Stimulated activated CD8-positive, alpha-beta memory T cell treated with anti-CD3 and anti-CD28 coated beads, Interleukin-7, amount 100 ng/mL, for 24 hours (primary cell): ENCODE data around the gene ATXN7.

Experiments used
- DNase-seq: peaks from one replicate; pipeline ENCODE4 v3.0.0-alpha.2; 2020; ENCODE audit warnings: low read depth

ATXN7 gene

DNA sequence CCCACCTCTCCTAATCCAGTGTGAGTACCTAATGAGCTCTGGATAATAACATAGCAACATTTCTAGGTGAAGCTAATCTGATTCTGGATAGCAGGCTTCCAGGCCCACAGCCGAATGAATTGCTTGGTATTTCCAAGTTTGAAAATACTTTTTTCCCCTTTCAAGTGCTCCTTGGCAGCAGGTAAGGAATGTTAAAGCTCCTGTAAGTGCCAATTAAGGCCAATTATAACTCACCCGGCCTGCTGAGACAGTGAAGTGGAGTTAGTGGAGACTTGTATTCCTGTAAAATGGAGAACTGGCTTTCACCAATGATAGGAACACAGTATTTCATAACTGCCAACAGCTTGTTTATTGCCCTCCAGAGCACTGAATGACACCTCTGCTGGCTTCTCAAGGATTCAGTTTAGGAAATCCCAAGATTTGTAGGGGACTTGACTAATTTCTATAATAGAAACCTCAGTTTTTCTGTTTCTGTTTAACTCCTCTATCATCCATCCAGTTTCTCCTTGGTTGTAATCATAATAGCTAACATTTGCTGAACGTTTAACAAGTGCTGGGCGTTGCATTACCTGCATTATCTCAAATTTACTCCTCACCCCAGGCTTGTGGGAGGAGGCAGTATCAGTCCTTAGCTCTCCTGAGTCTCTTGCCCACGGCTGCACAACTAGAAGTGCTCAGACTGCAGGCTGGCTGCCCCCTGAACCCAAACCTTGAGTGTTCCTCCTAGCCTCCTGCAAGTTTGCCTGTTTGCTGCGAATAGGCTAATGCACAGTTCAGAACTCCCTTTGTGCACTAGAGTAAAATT, 101.2 kb downstream of the ATXN7 start:
- no peak for DNase-seq

- no peak for DNase-seq
These were observed 102.3 kb downstream of the ATXN7 start for GRCh38 chr3:63966007-63966406.

- DNase-seq, result no peak
These were observed 103.2 kb downstream of the ATXN7 start for GRCh38 chr3:63966871-63967270.

GRCh38 chr3:63967675-63968611, 104.3 kb downstream of the ATXN7 start:
- no peak for DNase-seq

DNA sequence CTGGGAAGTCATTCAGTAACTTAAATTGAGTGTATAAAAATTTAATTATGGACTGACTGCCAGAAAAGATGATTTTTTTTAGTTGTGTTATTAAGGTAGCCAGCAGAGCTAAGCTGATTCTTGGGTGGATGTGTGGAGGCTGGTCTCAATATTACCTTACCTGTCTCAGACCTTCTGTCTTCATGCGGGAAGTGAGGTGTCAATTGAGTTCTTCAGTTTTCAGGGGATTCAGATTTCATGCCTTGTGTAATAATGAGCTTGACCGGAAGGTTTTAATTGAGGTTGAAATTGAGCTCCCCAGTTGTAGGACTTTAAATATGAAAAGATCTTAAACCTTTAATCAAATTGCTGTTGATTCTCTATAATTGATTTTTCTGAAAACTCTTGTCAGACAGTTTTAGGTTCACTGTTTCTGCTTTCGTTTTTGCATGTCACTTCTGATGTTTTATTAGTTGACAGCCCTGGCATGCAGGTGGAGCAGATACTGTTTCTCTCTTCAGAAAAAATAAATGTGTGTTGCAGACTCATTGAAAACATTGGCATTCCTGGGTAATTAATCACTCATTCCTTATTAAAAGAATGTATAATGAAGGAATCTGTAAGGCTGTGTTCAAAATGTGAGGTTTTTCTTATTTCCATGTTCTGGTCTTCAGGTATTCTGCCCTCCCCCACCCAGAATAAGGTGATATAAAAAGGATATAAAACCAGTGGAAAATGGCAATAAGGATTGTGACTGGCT, 105.1 kb downstream of the ATXN7 start:
- no peak for DNase-seq

DNA sequence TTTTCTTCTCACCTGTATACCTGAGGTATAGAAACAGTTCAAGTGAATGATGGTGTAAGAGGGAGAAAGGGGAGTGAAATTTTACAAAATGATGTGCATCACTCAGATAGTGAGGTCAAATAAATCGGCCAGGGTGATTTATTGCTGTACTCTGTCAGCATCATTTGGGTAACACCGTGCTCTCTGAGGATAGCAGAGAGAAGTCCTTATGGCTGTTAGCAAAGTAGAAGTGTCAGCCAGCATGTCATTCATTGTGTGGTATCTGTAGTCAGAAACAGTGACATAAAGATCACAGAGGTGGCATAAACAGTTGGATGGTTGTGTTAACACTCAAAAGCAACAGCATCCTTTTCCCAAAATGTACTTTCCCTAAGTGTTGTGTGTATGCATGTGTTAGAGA, 106.2 kb downstream of the ATXN7 start:
- DNase-seq, result no peak

- no peak for DNase-seq
These were observed 107.2 kb downstream of the ATXN7 start for GRCh38 chr3:63970631-63971475.

DNA sequence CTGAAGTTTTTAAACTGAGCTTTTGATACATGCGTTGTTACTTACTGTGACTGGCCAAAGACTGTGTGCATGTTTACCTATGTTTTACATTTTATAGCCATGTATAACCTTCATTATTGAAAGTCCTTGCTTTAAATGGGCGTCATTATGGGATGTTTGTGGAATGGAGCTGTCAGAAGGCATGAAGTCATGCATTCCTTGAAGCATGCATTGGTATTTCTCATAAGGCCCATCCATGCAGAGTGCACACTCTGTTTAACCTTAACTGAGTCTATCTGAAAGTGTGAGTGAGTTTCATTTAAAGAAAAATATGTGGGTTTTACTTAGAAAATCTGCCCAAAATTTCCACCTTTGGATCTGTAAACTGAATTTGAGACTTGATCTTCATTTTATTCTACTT, 108.5 kb downstream of the ATXN7 start:
- no peak for DNase-seq

DNA sequence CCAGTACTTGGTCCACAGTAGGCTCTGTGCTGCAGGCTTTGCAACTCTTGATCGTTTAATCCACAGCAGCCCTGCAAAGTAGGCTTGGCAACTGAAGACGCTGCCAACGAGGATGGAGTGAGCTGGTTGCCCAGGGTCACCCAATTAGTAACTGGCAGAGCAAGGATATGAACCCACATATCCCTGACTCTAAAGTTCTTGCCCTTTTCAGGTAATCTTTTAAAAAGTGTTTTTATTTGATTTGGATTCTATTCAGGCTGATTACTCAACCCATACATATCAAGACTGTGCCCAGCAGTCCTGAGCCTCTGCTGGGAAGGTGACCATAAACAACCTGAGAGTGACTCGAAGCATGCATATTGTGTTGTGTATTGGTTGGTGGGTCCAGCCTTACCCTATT, 109.3 kb downstream of the ATXN7 start:
- DNase-seq, result no peak

GRCh38 chr3:63973406-63973805, 109.7 kb downstream of the ATXN7 start:
- no peak for DNase-seq

- no peak for DNase-seq
These were observed 110.8 kb downstream of the ATXN7 start for GRCh38 chr3:63974451-63974850.

DNA sequence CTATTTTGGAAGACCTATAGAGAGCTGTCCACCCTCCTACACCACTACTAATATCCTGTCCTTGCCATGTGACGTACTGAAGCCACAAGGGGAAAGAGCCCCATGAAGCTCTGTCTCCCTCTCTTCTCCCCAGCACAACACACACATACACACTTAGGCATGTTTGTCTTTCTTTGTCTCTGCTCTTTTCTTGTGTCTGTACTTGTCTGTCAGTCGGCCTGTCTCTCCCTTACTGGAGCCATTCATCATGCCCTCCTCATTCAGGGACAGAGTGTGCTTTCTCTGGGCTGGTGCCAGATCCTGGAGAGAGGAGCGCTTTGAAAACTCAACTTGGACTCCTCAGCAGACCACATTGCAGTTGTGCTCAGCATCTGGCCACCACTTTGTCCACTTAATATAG, 112.1 kb downstream of the ATXN7 start:
- DNase-seq, result no peak

DNA sequence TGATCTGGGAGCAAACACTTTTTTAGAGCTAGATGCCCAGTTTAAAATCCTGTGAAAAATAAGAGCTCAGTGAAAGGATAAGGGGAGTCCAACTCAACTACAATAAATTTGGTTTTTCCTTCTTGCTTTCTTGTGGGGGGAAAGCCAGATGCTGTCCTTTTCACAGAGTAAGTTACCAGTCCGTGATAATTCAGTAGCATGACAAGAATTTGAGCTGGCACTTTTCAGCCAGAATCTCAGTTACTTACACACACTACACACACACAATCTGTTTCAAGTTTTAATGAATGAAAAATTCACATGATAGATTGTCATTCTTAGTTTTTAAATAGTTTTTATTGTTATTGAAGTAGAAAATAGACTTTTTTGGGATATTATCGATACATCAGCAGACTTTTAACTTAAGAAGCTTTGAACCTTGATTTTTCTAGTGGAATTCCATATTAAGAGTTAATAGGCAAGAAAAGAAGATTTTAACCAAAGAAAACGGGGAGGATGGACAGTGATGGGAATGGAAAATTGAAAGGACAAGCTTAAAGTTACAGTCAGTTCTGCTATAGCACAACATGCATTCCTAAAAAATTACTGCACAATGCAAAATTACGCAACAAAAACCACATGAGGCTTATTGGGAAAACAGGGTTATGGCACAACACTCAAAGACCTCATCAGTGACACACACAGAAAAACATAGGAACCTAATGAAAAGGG, 112.6 kb downstream of the ATXN7 start:
- no peak for DNase-seq

- DNase-seq, result no peak
These were observed 113.2 kb downstream of the ATXN7 start for GRCh38 chr3:63976872-63977200.

- DNase-seq, result no peak
These were observed 114.2 kb downstream of the ATXN7 start for GRCh38 chr3:63977893-63978292.

DNA sequence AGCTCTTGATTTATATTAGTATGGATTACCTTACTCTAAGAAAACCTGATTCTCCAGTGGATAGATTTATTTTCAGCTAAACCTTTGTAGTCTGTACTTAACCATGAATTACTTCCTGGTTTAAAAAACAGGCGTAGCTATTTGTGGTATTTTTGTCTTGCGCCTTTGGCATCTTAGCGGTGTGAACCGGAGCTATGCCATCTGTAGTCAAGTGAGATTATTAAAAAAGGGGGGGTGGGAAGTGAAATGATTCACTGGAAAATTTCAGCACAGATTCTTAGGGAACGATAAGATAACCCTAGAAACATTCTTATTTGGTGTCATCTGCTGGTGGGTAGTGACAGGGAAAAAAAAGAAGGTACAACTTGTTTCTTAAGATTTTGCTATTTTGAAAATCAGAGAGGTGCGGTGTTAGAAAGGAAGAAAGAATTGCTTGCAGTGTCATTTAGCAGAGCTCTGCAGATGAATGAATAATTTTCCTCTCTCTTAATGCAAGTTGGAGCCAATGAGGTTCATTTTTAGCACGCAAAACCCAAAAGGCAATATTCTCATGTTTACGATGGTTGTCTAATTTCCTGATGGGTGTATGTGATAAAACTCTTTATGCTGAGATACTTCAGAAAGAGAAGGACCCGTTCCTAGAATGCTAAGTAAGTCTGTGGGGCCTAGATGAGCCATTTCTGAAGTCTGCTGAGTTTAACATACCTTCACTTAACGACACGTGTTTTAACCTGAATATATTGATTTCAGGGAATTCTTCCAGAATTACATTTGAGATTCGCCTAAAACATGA, 115.6 kb downstream of the ATXN7 start:
- DNase-seq, result no peak

GRCh38 chr3:63980019-63980418, 116.4 kb downstream of the ATXN7 start:
- no peak for DNase-seq

GRCh38 chr3:63980830-63981498, 117.3 kb downstream of the ATXN7 start:
- no peak for DNase-seq

GRCh38 chr3:63981980-63982379, 118.3 kb downstream of the ATXN7 start:
- no peak for DNase-seq

DNA sequence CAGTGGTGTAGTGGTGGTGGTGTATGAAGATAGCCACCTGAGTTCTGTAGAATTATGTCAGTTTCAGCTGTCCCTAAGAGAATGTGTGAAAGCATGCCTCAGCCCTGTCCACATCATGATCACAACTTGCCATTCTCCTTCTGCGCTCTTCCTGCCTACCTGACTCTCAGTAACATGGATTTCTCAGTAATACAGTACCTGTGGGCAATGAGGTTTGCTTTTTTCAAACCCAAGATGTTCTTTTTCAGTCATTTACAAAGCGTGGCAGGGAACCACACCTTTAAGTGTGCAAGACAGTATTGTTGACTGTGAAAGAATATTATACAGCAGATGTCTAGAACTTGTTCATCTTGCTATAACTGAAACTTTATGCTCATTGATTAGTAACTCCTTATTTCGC, 120.7 kb downstream of the ATXN7 start:
- no peak for DNase-seq
